SU-DHL-6 (cell line): Measurements from ENCODE around the gene ABCA6.
"Not testable (repeated sequence)": the region's sequence is repeated elsewhere in the genome, so short reads cannot be mapped to it uniquely, and the experiment has no call there.

Source experiments
- H2AFZ ChIP-seq: fragments of 200-600 bp; sonication (generic); 2 replicates; pipeline ENCODE4 v1.6.1; 2014; ENCODE audit warnings: low read depth, mild to moderate bottlenecking, moderate library complexity, mixed read lengths, antibody characterized with exemption, low read length; ENCODE audit not compliant: severe bottlenecking
- H3F3A ChIP-seq: fragments of 200-600 bp; shearing (Covaris generic); 2 replicates; pipeline ENCODE4 v1.6.0; 2016; ENCODE audit warnings: antibody characterized with exemption, mild to moderate bottlenecking; ENCODE audit not compliant: insufficient read depth
- H3K27ac ChIP-seq: fragments of 200-600 bp; sonication (generic); 2 replicates; pipeline ENCODE4 v1.5.1; 2016; ENCODE audit warnings: low read depth, mild to moderate bottlenecking, low read length, moderate library complexity, mixed read lengths
- H3K27me3 ChIP-seq: fragments of 200-600 bp; sonication (generic), shearing (Covaris generic); 2 replicates; pipeline ENCODE4 v1.6.0; 2014; ENCODE audit warnings: mild to moderate bottlenecking, low read length
- H3K36me3 ChIP-seq: fragments of 200-600 bp; sonication (generic); 2 replicates; pipeline ENCODE4 v1.6.1; 2014; ENCODE audit warnings: mild to moderate bottlenecking, low read length, mixed read lengths
- H3K4me2 ChIP-seq: fragments of 300-600, 200-600 bp; shearing (Covaris generic), sonication (generic); 2 replicates; pipeline ENCODE4 v1.6.0; 2014; ENCODE audit warnings: low read length, low read depth, mild to moderate bottlenecking; ENCODE audit not compliant: poor library complexity, severe bottlenecking
- H3K4me3 ChIP-seq: fragments of 200-600 bp; sonication (generic); 2 replicates; pipeline ENCODE4 v1.5.1; 2014; ENCODE audit warnings: antibody characterized with exemption, low read length, mild to moderate bottlenecking, mixed read lengths; ENCODE audit not compliant: insufficient read depth, poor library complexity, severe bottlenecking
- H3K79me2 ChIP-seq: fragments of 200-600 bp; sonication (generic); 2 replicates; pipeline ENCODE4 v1.6.1; 2014; ENCODE audit warnings: mild to moderate bottlenecking, low read length, moderate library complexity; ENCODE audit not compliant: insufficient read depth
- H3K9ac ChIP-seq: fragments of 200-600 bp; sonication (generic); 2 replicates; pipeline ENCODE4 v1.7.0; 2014; ENCODE audit warnings: mild to moderate bottlenecking, low read length
- H3K9me2 ChIP-seq: fragments of 200-600 bp; sonication (generic); replicated peaks from 2 replicates; pipeline ENCODE4 v1.6.1; 2014; ENCODE audit warnings: low read length; ENCODE audit not compliant: insufficient read depth
- H3K9me3 ChIP-seq: fragments of 200-600 bp; sonication (generic); 2 replicates; pipeline ENCODE4 v1.6.1; 2014; ENCODE audit warnings: low read length, mixed read lengths; ENCODE audit not compliant: insufficient read depth
- H4K20me1 ChIP-seq: fragments of 200-600 bp; sonication (generic); 2 replicates; pipeline ENCODE4 v1.6.1; 2014; ENCODE audit warnings: low read depth, mild to moderate bottlenecking, antibody characterized with exemption, low read length, moderate library complexity, mixed read lengths
- CTCF ChIP-seq: fragments of 200-600 bp; sonication (generic); IDR thresholded peaks from one replicate; pipeline ENCODE4 v1.5.1; 2017; ENCODE audit warnings: antibody characterized with exemption, mild to moderate bottlenecking, low read length, moderate library complexity; ENCODE audit not compliant: insufficient read depth, poor library complexity, severe bottlenecking
- EZH2phosphoT487 ChIP-seq: fragments of 200-600 bp; sonication (generic), shearing (Covaris generic); conservative IDR thresholded peaks from 2 replicates; pipeline ENCODE4 v1.6.1; 2018; ENCODE audit warnings: mild to moderate bottlenecking, antibody characterized with exemption, low read length, moderate library complexity, mixed read lengths

The ABCA6 gene

GRCh38 chr17:69075823-69076222, 65.9 kb downstream of the ABCA6 start:
- Histone ChIP-seq H3K36me3 (no peaks in the 10 kb centered on the region), H4K20me1 (no peaks in the 10 kb centered on the region), H3K27me3 (no peaks in the 10 kb centered on the region), H2AFZ (no peak overlapping the region), H3K4me2 (no peak overlapping the region), H3K4me3 (no peak overlapping the region), H3K9me2 (no peaks in the 10 kb centered on the region), H3F3A (no peaks in the 10 kb centered on the region), H3K27ac (no peak overlapping the region), H3K9me3 (no peaks in the 10 kb centered on the region), H3K79me2 (no peaks in the 10 kb centered on the region), H3K9ac (no peak overlapping the region)
- no peak for TF ChIP-seq CTCF
- no peak for TF ChIP-seq EZH2phosphoT487

GRCh38 chr17:69073392-69073791, 68.3 kb downstream of the ABCA6 start:
- H2AFZ ChIP-seq, H3K36me3 ChIP-seq, H3K27me3 ChIP-seq, H3K79me2 ChIP-seq, H3K4me2 ChIP-seq, H3K9me3 ChIP-seq, H3K9me2 ChIP-seq, H3K4me3 ChIP-seq, H3K9ac ChIP-seq, H4K20me1 ChIP-seq, H3F3A ChIP-seq, H3K27ac ChIP-seq: not testable (repeated sequence)

GRCh38 chr17:69072803-69073256, 68.9 kb downstream of the ABCA6 start:
- not testable (repeated sequence) for H3K36me3 ChIP-seq, H3K79me2 ChIP-seq, H3K4me2 ChIP-seq, H3K4me3 ChIP-seq, H3K27me3 ChIP-seq, H3K9me2 ChIP-seq, H3K9me3 ChIP-seq, H3F3A ChIP-seq, H2AFZ ChIP-seq, H3K9ac ChIP-seq, H4K20me1 ChIP-seq, H3K27ac ChIP-seq

- not testable (repeated sequence) for H2AFZ ChIP-seq, H3K36me3 ChIP-seq, H3K27me3 ChIP-seq, H3K27ac ChIP-seq, H3K4me2 ChIP-seq, H3K9me3 ChIP-seq, H4K20me1 ChIP-seq, H3K79me2 ChIP-seq, H3K9ac ChIP-seq, H3K4me3 ChIP-seq, H3K9me2 ChIP-seq, H3F3A ChIP-seq
Observed at GRCh38 chr17:69071233-69071586, 70.5 kb downstream of the ABCA6 start.

GRCh38 chr17:69070378-69071232, 71.1 kb downstream of the ABCA6 start:
- H3K36me3 ChIP-seq, H3F3A ChIP-seq, H3K9ac ChIP-seq, H3K9me2 ChIP-seq, H3K27ac ChIP-seq, H3K27me3 ChIP-seq, H4K20me1 ChIP-seq, H3K9me3 ChIP-seq, H2AFZ ChIP-seq, H3K4me3 ChIP-seq, H3K4me2 ChIP-seq, H3K79me2 ChIP-seq: not testable (repeated sequence)
